EH (cell line): ENCODE data around the gene ASXL2.
A peak's percentile ranks its signal among the peaks of the same experiment; 100 is the strongest.

Experiments
- DNase-seq: peaks from one replicate; pipeline ENCODE4 v3.0.0-alpha.2; 2015; ENCODE audit warnings: low read depth

ASXL2 gene

GRCh38 chr2:25797620-25798488, 80.4 kb downstream of the ASXL2 start:
- DNase-seq, result no peak

DNA sequence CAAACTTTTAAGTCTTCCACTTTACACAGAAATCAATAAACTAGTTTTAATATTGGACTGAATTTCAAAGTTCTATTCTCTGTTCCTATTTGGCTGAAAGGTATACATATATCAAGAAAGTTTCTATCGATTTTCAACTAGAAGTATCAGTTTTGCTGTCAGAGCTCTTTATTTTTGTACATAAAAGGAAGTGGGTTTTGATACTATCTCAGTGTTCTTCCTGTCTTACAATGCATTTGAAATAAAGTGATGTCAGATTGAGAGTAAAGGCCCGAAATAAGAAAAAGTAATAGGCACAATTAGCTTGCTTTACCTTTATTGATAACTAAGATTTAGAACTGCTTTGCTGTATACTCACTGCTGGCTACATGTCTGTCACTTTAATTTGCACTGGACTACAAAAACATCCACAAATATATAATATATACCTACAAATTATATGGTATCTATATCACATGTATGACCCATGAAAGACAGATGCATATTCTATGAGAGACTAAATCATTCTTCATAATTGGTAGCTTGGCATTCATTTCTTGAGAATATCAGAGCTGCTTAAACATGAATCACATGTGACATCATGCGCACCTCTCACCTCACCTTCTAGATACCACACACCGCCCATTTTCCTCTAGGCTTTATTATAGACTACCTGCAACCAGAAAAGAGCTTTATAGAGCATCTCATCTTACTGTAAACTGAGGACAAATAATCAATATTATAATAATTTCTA, 83.6 kb downstream of the ASXL2 start:
- DNase-seq, result no peak

DNA sequence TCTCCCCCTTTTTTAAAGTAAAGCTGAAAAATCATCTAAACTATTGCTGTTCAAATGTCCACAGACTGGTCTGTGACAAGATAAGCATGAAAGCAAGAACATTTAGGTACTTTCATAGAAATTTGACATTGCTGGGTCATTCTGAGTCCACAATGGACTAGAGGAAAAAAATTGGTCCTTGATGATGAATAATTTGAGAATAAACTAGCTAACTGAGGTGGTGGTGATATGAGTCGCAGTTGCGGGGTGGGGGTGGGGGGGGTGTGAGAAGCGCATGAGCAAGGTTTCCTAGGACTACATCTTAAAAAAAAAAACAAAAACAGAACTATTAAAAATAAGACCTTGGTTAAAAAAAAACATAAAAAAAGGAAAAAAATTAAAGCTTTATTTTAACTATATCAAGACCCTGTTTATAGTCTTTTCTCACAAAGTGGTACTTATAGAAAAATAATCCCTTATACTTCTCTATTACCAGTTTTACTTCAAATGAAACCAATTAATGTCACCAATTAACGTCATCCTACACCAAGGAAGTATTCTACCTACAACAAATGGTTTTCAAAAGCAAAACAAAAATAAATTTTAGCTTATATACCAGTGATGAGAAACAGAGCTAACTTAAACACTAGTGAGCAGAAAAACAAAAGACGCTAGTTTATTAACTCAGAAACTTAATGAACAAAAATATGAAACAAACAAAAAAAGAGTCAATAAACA, 88.1 kb downstream of the ASXL2 start:
- DNase-seq, result no peak

GRCh38 chr2:25788457-25788856, 89.8 kb downstream of the ASXL2 start:
- no peak for DNase-seq

DNA sequence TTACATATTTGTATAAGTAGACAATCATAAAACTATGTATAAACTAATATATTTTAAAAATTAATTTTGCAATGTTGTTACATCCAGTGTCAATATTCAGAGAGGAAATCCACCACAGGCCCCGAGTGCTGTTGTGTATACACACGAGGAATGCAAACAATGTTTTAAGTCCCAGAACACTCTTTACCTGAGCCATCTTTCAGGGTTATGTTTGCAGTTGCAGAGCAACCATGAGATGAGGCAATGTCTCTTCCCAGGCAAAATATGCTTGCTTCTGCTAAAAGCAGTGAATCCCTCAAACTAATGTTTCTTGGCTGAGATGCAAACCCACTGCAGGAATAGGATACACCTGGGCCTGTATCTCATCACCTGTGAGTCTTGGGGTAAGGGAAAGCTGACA, 91.3 kb downstream of the ASXL2 start:
- no peak for DNase-seq

DNA sequence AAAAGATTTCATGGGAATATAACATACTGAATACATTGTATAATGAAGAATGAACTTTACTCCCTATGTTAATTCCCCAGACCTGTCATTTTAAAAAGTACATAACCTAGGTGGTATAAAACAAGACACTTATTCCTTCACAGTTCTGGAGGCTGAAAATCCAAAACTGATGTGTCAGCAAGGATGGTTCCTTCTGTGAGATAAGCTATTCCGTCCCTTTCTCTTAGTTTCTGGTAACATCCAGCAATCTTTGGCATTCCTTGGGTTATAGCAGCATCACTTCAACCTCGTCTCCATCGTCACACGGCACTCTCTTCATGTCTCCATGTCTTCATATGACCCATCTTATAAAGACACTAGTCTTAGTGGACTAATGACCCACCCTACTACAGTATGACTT, 93.9 kb downstream of the ASXL2 start:
- no peak for DNase-seq

DNA sequence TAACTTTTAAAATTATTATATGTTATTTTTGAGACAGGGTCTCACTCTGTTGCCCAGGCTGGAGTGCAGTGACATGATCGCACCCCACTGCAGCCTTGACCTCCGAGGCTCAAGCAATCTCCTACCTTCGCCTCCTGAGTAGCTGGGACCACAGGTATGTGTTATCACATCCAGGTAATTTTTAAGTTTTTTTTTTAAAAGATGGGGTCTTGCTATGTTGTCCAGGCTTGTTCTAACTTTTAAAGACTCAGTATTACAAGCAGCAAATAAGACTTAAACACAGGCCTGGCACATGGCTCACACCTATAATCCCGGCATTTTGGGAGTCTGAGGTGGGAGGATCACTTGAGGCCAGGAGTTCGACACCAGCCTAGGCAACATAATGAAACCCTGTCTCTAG, 101.2 kb downstream of the ASXL2 start:
- no peak for DNase-seq

DNA sequence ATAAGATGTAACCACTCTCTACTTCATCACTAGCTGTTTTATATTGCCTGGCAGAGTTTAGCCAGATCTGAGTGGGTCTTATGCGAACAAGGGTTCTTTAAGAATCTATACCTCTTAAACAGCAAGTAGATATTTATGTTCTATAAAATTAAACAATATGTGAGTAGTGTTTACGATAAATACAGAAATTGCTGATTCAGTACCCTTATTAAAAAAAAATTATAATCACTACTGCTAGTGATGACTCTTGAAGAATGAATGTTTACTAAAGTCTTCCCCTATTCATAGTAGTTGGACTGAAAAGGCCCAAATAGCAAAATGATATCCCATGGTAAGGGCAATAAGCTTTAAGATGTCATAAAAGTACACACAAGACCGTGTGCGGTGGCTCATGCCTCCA, 106.2 kb downstream of the ASXL2 start:
- DNase-seq, result no peak

DNA sequence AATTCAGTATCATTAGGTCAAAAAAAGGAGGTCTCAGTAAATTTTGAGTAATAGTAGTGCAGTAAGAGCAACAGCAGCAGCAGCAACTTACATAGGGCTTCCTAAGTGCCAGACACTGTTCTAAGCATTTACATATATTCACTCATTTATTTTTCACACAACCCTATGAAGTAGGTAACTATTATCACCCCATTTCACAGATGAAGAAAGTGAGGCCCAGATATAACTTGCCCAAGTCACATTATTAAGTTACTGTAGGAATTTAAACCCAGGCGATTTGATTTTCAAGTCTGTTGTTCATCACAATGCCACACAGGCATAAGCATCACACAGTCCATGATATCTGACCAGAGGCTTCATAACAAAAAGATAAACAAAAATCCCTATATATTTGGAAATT, 114.7 kb downstream of the ASXL2 start:
- DNase-seq, result no peak

DNA sequence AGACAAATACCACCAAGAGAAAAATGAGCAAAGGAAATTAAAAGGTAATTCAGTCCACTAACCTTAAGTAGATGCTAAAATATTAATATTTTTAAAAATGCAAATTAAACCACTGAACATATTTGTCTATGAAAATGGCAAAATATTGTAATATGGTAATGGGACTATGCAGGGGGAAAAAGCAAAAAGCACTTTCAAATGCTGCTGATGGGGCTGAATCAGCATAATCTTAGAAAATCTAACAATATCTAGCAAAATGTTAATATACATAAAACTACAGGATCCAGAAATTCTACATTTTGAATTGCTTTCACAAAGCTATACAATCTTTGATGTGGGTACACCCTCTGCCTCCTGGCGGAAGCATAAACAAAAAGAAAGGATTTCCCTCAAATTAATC, 118.0 kb downstream of the ASXL2 start:
- no peak for DNase-seq

DNA sequence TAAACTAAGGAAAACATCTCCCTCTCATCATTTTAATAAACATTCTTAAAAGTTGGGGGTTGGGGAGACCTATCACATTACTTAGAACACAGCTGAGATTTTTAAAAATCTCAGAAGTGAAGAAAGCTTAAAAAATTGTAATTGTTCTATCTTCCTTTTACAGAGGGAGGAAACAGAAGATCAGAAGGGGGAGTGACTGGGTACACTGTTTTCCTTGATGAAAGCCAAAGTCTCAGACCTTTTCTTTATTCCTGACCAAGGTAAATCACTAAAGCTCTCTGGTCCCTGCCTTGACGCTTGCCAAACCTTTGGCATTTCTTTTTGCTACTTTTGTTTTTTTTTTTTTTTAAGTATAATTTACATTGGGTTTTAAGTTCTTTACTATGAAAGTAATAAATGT, 119.9 kb downstream of the ASXL2 start:
- no peak for DNase-seq

- DNase-seq, result no peak
These were observed 120.4 kb downstream of the ASXL2 start for GRCh38 chr2:25757906-25758305.

DNA sequence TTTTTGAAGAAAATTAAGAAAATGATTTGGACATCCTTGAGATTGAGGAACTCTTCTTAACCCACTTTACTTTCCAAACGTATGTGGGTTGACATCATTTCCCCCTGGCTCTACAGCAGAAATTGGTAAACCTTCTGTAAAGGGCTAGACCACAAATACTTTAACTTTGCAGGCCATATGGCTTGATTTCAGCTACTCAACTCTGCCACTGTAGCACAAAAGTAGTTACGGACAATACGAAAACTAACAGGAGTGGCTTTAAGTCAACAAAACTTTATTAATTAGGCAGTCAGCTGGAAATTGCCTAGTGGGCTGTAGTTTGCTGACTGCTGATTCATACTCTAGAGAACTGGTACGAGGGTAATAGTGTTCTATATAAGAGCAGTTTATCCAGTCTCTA, 121.8 kb downstream of the ASXL2 start:
- DNase-seq, result no peak

DNA sequence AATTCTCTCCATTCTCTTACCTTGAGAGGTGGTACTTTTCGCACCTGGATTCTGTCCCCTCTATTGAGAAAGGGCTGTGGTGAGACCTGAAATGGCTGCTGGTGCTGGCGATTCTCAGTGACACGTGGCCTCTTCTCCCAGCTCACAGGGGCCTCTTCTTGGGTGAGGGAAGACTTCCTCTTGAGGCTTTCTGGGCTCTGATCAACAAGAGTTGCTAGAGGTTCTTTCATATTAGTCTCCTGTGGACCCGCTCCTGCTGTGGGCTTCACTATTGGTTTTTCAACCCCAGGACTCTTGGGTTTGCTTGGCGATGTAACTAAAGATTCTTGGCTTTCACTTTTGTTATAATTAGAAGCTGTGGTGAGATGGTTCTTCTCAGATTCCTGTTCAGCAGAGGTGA, 128.6 kb downstream of the ASXL2 start:
- DNase-seq, result no peak

DNA sequence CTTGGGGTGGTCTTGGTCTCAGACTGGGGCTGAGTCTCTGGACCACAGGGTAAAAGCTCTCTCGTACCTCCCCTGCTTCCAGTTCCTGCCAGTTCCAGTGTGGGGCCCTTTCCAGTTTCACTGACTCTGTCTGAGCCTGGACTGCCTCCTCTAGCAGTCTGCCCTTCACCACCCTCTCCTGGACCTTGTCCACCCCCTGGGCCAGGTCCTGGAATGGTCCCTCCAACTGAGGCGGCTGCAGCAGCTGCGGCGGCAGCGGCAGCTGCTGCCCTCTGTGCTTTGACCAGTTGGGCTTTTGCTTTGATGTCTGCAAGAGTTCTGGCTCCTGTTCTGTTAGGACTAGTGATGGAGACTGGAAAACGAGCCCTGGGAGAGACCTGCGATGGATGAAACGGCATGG, 134.2 kb downstream of the ASXL2 start:
- DNase-seq, result no peak

GRCh38 chr2:25743132-25743830, 135.0 kb downstream of the ASXL2 start:
- DNase-seq, result no peak

- DNase-seq, result no peak
These were observed 135.8 kb downstream of the ASXL2 start for GRCh38 chr2:25742501-25742900.

- DNase-seq, result peak; percentile 42
These were observed 137.4 kb downstream of the ASXL2 start for GRCh38 chr2:25740810-25741381.

GRCh38 chr2:25738383-25739343, 139.6 kb downstream of the ASXL2 start:
- peak; percentile 11 for DNase-seq

DNA sequence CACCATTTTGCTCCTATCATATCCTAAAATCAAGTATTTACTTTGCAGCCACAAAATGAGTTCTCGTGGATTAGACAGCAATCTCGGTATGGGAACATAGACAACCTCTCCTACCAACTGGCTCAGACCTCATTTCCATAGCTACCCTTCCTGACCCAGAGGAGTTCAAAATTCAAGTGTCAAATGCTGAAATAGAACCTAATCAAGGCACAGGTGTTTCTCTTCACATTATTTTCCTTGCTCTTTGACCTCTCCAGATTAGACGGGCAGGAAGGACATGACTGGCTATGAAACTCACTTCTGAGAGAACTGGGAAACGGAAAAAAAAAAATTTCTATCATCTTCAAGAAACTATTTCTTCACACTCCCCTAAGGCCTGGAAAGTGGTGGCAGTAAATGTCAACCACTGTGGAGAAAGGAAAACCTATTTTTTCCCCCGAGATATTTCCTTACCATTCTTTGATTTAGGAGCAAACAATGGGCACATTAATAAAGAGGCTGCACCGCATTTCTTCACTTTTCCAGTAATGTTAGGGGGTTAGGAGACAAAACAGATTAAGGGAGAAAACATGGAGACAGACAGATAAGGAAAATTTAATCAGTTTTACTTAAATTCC, 141.3 kb downstream of the ASXL2 start:
- no peak for DNase-seq
